ENCODE data around the gene RUNX2. TPM values are rescaled to one million over a fixed set of nuclear protein-coding genes. Genes with fewer than 3 reads are reported as not detected.

Gene RUNX2
- total and polyA plus RNA-seq, 8 donors: 0.80 to 18.7 (median 2.7) TPM; not detected in 1

- WGBS, 5 donors: 76 to 95% (median 92%) methylated on average over 1 of the region's 1 CpG
Observed at GRCh38 chr6:45616209-45616608, 288.1 kb downstream of the RUNX2 start.

GRCh38 chr6:45617441-45617840 is 289.3 kb downstream of the RUNX2 start:
- Histone ChIP-seq H3K27me3 (no peaks in the 10 kb centered on the region), H3K36me3 (no peaks in the 10 kb centered on the region), H3K4me1 (peaks cover 0 to 5% (median 0%) of the 10 kb centered on the region in 4 donors), H3K4me3 (no peak overlapping the region), H3K9me3 (no peaks in the 10 kb centered on the region), H3K27ac (no peak overlapping the region)
- DNase-seq: no peak
- intact Hi-C loops (cut with DNase I; ENCODE audit: low total_unique reads): no loop called here
- TF ChIP-seq POLR2A (IDR thresholded peaks at IDR 0.05): no peak
- peak in 1 of 7 experiments; percentile 4 for TF ChIP-seq CTCF (IDR thresholded peaks at IDR 0.05)
- WGBS, 5 donors: 44 to 68% (median 60%) methylated on average over 3 of the region's 3 CpGs

More at GRCh38 chr6:45616209-45616608, 288.1 kb downstream of the RUNX2 start:
- DNase-seq: no peak
- Histone ChIP-seq H3K4me3 (no peak overlapping the region), H3K27me3 (no peaks in the 10 kb centered on the region), H3K9me3 (no peaks in the 10 kb centered on the region), H3K27ac (no peak overlapping the region), H3K4me1 (peaks cover 0 to 5% (median 2%) of the 10 kb centered on the region in 4 donors), H3K36me3 (no peaks in the 10 kb centered on the region)
- intact Hi-C loops (cut with DNase I; ENCODE audit: low total_unique reads): no loop called here
- TF ChIP-seq POLR2A (IDR thresholded peaks at IDR 0.05): no peak
- TF ChIP-seq POLR2AphosphoS5 (IDR thresholded peaks at IDR 0.05): no peak
- TF ChIP-seq CTCF (IDR thresholded peaks at IDR 0.05): no peak
- no peak for TF ChIP-seq EP300 (IDR thresholded peaks at IDR 0.05)

GRCh38 chr6:45618259-45618658 is 290.1 kb downstream of the RUNX2 start:
- TF ChIP-seq EP300 (IDR thresholded peaks at IDR 0.05) (no peak), POLR2A (IDR thresholded peaks at IDR 0.05) (no peak), CTCF (IDR thresholded peaks at IDR 0.05) (no peak), POLR2AphosphoS5 (IDR thresholded peaks at IDR 0.05) (no peak)
- no peak for DNase-seq
- Histone ChIP-seq H3K4me3 (no peak overlapping the region), H3K27me3 (no peaks in the 10 kb centered on the region), H3K4me1 (peaks cover 0 to 5% (median 0%) of the 10 kb centered on the region in 4 donors), H3K27ac (no peak overlapping the region), H3K9me3 (no peaks in the 10 kb centered on the region), H3K36me3 (no peaks in the 10 kb centered on the region)
- intact Hi-C loops (cut with DNase I; ENCODE audit: low total_unique reads): no loop called here
- 97 to 100% (median 98%) methylated on average over 2 of the region's 2 CpGs for WGBS, 5 donors

GRCh38 chr6:45619211-45619760 is 291.2 kb downstream of the RUNX2 start:
- WGBS, 5 donors: 88 to 94% (median 93%) methylated on average over 11 of the region's 11 CpGs
- intact Hi-C loops (cut with DNase I; ENCODE audit: low total_unique reads): no loop called here
- no peak for TF ChIP-seq CTCF (IDR thresholded peaks at IDR 0.05)
- no peak for TF ChIP-seq POLR2A (IDR thresholded peaks at IDR 0.05)
- no peak for TF ChIP-seq EP300 (IDR thresholded peaks at IDR 0.05)
- TF ChIP-seq POLR2AphosphoS5 (IDR thresholded peaks at IDR 0.05): no peak
- H3K27ac ChIP-seq: no peak overlapping the region
- no peaks in the 10 kb centered on the region for H3K9me3 ChIP-seq
- no peak overlapping the region for H3K4me3 ChIP-seq
- H3K27me3 ChIP-seq: no peaks in the 10 kb centered on the region
- peaks cover 0 to 5% (median 0%) of the 10 kb centered on the region in 4 donors for H3K4me1 ChIP-seq
- no peaks in the 10 kb centered on the region for H3K36me3 ChIP-seq
- no peak for DNase-seq

All from stomach (tissue), 9 donors.